Measurements from ENCODE around the gene MUC6. TPM values are rescaled to one million over a fixed set of nuclear protein-coding genes. Genes with fewer than 3 reads are reported as not detected.
"Not testable (repeated sequence)": the region's sequence is repeated elsewhere in the genome, so short reads cannot be mapped to it uniquely, and the experiment has no call there.

The MUC6 gene
- total RNA-seq, 1 experiment from 2014 or later = 0.07 TPM

- BruUV-seq (replicated peaks) = no TSS peak
- Histone ChIP-seq H3K4me1 (replicated peaks; ENCODE audit: insufficient read depth) (no peaks in the 10 kb centered on the region), H3K27ac (no peak overlapping the region), H3K9me2 (ENCODE audit: insufficient read depth) (no peaks in the 10 kb centered on the region), H4K20me1 (ENCODE audit: insufficient read depth) (no peaks in the 10 kb centered on the region), H2AFZ (no peak overlapping the region), H3K27me3 (ENCODE audit: insufficient read depth, low read depth) (no peaks in the 10 kb centered on the region), H3K4me2 (no peak overlapping the region), H3K4me3 (no peak overlapping the region), H3K36me3 (ENCODE audit: low read depth) (no peaks in the 10 kb centered on the region), H3K9me3 (ENCODE audit: insufficient read depth, low read depth) (no peaks in the 10 kb centered on the region), H3F3A (ENCODE audit: insufficient read depth, low read depth) (no peaks in the 10 kb centered on the region), H3K79me2 (ENCODE audit: low read depth) (no peaks in the 10 kb centered on the region)
- no peak for TF ChIP-seq CTCF (conservative IDR thresholded peaks at IDR 0.05)
- TF ChIP-seq EZH2 (IDR thresholded peaks at IDR 0.05; ENCODE audit: low read depth) = no peak
- intact Hi-C loops (cut with micrococcal nuclease; ENCODE audit: unreplicated experiment) = no loop called here
- ChIA-PET POLR2A (ENCODE audit: unreplicated experiment) (no interaction called here), CTCF (no interaction called here)
- DNase-seq = no peak
Observed at GRCh38 chr11:976431-977160, 59.9 kb downstream of the MUC6 start.

GRCh38 chr11:975827-976226 is 60.7 kb downstream of the MUC6 start:
- DNase-seq = no peak
- no peak overlapping the region for H2AFZ ChIP-seq
- BruUV-seq (replicated peaks) = no TSS peak
- H3K4me1 ChIP-seq (replicated peaks; ENCODE audit: insufficient read depth) = no peaks in the 10 kb centered on the region
- H4K20me1 ChIP-seq (ENCODE audit: insufficient read depth) = no peaks in the 10 kb centered on the region
- no peak for TF ChIP-seq EZH2 (IDR thresholded peaks at IDR 0.05; ENCODE audit: low read depth)
- no peak; the same call in 1 of the 2 replicates for TF ChIP-seq CTCF (conservative IDR thresholded peaks at IDR 0.05)
- no peaks in the 10 kb centered on the region for H3K9me2 ChIP-seq (ENCODE audit: insufficient read depth)
- no peak overlapping the region for H3K4me3 ChIP-seq
- no peaks in the 10 kb centered on the region for H3K36me3 ChIP-seq (ENCODE audit: low read depth)
- H3K27ac ChIP-seq = no peak overlapping the region
- H3K4me2 ChIP-seq = no peak overlapping the region
- no peaks in the 10 kb centered on the region for H3F3A ChIP-seq (ENCODE audit: insufficient read depth, low read depth)
- H3K79me2 ChIP-seq (ENCODE audit: low read depth) = no peaks in the 10 kb centered on the region
- no peaks in the 10 kb centered on the region for H3K9me3 ChIP-seq (ENCODE audit: insufficient read depth, low read depth)
- ChIA-PET POLR2A (ENCODE audit: unreplicated experiment) (no interaction called here), CTCF (no interaction called here)
- intact Hi-C loops (cut with micrococcal nuclease; ENCODE audit: unreplicated experiment) = no loop called here
- H3K27me3 ChIP-seq (ENCODE audit: insufficient read depth, low read depth) = no peaks in the 10 kb centered on the region

DNA sequence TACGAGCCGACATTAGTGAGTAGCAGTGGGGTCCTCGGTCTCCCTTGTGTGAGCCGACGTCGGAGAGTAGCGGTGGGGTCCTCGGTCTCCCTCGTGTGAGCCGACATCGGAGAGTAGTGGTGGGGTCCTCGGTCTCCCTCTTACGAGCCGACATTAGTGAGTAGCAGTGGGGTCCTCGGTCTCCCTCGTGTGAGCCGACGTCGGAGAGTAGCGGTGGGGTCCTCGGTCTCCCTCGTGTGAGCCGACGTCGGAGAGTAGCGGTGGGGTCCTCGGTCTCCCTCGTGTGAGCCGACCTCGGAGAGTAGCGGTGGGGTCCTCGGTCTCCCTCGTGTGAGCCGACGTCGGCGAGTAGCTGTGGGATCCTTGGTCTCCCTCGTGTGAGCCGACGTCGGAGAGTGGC is 61.1 kb downstream of the MUC6 start:
- BruUV-seq (replicated peaks); CTCF ChIA-PET: not testable (repeated sequence)

DNA sequence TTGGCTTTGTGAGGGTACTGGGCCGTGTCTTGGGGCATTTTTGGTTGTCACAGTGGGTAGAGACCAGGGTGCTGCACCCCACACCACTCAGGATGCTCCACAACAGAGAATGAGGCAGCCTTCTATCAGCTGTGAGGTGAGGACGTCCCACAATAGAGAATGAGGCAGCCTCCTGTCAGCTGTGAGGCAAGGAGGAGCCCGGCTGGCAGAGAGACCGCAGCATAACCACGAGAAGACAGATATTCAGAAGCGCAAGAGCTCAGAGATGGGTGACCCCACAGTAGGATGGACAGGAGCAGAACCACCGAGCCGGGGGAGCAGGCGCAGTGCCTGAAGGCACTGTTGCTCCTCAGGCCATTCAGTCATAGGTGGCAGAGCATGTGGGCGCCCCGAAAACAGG is 63.3 kb downstream of the MUC6 start:
- Histone ChIP-seq H3F3A (ENCODE audit: insufficient read depth, low read depth) (no peaks in the 10 kb centered on the region), H3K4me2 (no peak overlapping the region), H2AFZ (no peak overlapping the region), H3K4me3 (no peak overlapping the region), H3K4me1 (replicated peaks; ENCODE audit: insufficient read depth) (no peaks in the 10 kb centered on the region), H3K9me2 (ENCODE audit: insufficient read depth) (no peaks in the 10 kb centered on the region), H4K20me1 (ENCODE audit: insufficient read depth) (no peaks in the 10 kb centered on the region), H3K36me3 (ENCODE audit: low read depth) (no peaks in the 10 kb centered on the region), H3K27me3 (ENCODE audit: insufficient read depth, low read depth) (no peaks in the 10 kb centered on the region), H3K9me3 (ENCODE audit: insufficient read depth, low read depth) (no peaks in the 10 kb centered on the region), H3K27ac (no peak overlapping the region), H3K79me2 (ENCODE audit: low read depth) (no peaks in the 10 kb centered on the region)
- CTCF ChIA-PET = no interaction called here
- POLR2A ChIA-PET (ENCODE audit: unreplicated experiment) = no interaction called here
- intact Hi-C loops (cut with micrococcal nuclease; ENCODE audit: unreplicated experiment) = no loop called here
- no peak for DNase-seq
- no TSS peak for BruUV-seq (replicated peaks)
- no peak for TF ChIP-seq EZH2 (IDR thresholded peaks at IDR 0.05; ENCODE audit: low read depth)
- TF ChIP-seq CTCF (conservative IDR thresholded peaks at IDR 0.05) = no peak

More for the DNA sequence above, 61.1 kb downstream of the MUC6 start:
- H3K4me2 ChIP-seq; H3K36me3 ChIP-seq (ENCODE audit: low read depth); intact Hi-C loops (cut with micrococcal nuclease; ENCODE audit: unreplicated experiment); H3F3A ChIP-seq (ENCODE audit: insufficient read depth, low read depth); H3K4me3 ChIP-seq; H3K79me2 ChIP-seq (ENCODE audit: low read depth); H3K27me3 ChIP-seq (ENCODE audit: insufficient read depth, low read depth); H3K9me3 ChIP-seq (ENCODE audit: insufficient read depth, low read depth); DNase-seq; H2AFZ ChIP-seq; H3K9me2 ChIP-seq (ENCODE audit: insufficient read depth); POLR2A ChIA-PET (ENCODE audit: unreplicated experiment); H3K27ac ChIP-seq; H4K20me1 ChIP-seq (ENCODE audit: insufficient read depth); H3K4me1 ChIP-seq (replicated peaks; ENCODE audit: insufficient read depth): not testable (repeated sequence)
